ENCODE data around the gene FAM118B. TPM values are rescaled to one million over a fixed set of nuclear protein-coding genes. Genes with fewer than 3 reads are reported as not detected.
"Not testable (repeated sequence)": the region's sequence is repeated elsewhere in the genome, so short reads cannot be mapped to it uniquely, and the experiment has no call there.

The FAM118B gene
- total RNA-seq, 1 donor from 2014 or later: 37.5 TPM

DNA sequence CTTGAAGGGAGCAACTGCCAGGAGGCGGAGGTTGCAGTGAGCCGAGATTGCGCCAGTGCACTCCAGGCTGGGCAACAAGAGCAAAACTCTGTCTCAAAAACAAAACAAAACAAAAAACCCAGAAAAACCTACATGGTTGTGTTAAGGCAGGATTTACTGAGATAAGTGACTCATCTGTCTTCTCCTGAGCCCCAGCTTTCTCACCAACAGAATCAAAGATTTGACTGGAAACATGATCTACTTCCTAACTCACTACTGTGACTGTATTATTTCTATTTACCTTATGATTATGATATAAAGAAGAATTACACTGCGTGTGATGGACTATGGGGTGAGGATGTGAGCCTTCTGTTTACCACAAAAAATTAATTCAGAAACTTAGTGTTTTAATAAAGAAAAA, 21.8 kb downstream of the FAM118B start:
- Histone ChIP-seq H3K27me3 (no peaks in the 10 kb centered on the region), H3K4me3 (no peak overlapping the region), H3K36me3 (peaks cover 21% of the 10 kb centered on the region), H3K27ac (no peak overlapping the region), H3K9me3 (no peaks in the 10 kb centered on the region), H3K4me1 (no peaks in the 10 kb centered on the region)
- intact Hi-C loops (cut with DNase I): no loop called here
- ATAC-seq (no peak), DNase-seq (no peak)
- TF ChIP-seq, protein P1, sequence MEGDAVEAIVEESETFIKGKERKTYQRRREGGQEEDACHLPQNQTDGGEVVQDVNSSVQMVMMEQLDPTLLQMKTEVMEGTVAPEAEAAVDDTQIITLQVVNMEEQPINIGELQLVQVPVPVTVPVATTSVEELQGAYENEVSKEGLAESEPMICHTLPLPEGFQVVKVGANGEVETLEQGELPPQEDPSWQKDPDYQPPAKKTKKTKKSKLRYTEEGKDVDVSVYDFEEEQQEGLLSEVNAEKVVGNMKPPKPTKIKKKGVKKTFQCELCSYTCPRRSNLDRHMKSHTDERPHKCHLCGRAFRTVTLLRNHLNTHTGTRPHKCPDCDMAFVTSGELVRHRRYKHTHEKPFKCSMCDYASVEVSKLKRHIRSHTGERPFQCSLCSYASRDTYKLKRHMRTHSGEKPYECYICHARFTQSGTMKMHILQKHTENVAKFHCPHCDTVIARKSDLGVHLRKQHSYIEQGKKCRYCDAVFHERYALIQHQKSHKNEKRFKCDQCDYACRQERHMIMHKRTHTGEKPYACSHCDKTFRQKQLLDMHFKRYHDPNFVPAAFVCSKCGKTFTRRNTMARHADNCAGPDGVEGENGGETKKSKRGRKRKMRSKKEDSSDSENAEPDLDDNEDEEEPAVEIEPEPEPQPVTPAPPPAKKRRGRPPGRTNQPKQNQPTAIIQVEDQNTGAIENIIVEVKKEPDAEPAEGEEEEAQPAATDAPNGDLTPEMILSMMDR (IDR thresholded peaks at IDR 0.05): no peak

DNA sequence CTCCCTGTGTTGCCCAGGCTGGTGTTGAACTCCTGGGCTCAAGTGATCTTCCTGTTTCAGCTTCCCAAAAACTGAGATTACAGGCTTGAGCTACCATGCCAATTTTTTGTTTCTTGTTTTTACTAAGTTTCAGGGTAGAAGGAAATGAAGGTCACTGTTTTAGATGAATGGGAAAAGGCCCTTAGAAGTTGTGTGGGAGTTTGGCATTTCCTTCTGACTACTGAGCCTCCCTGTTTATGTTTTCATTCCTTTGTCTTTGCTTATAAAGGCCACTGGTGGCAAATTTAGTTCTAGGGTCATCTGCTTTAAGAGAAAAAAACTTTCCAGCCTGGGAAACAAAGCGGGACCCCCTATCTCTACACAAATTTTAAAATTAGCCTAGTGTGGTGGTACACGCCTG, 35.1 kb downstream of the FAM118B start:
- Histone ChIP-seq H3K27me3 (no peaks in the 10 kb centered on the region), H3K27ac (no peak overlapping the region), H3K9me3 (no peaks in the 10 kb centered on the region), H3K4me1 (no peaks in the 10 kb centered on the region), H3K4me3 (no peak overlapping the region), H3K36me3 (peaks cover 47% of the 10 kb centered on the region)
- ATAC-seq: no peak
- DNase-seq: no peak
- TF ChIP-seq, protein P1 (IDR thresholded peaks at IDR 0.05): no peak
- intact Hi-C loops (cut with DNase I): no loop called here

DNA sequence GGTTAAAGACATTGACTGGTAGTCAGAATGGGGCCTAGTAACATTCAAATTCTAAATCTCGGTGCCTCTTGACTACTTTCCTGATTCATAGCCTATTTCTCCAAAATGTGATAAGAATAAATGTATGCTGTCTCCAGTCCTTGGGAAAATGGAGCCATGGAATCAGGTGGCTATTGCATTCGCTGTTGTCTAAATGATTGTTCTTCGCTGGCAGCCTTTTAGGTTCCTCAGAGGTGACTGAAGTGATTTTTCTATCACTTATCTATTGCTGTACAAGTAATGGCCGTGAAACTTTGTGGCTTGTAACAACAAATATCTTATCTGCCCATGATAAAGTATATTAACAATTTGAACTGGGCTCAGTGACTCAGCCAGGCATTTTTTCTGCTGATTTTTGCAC, 41.7 kb downstream of the FAM118B start:
- H3K4me1 ChIP-seq: no peaks in the 10 kb centered on the region
- peaks cover 76% of the 10 kb centered on the region for H3K36me3 ChIP-seq
- H3K4me3 ChIP-seq: no peak overlapping the region
- no peaks in the 10 kb centered on the region for H3K9me3 ChIP-seq
- no peaks in the 10 kb centered on the region for H3K27me3 ChIP-seq
- intact Hi-C loops (cut with DNase I): no loop called here
- DNase-seq: no peak
- TF ChIP-seq, protein P1 (IDR thresholded peaks at IDR 0.05): no peak
- H3K27ac ChIP-seq: no peak overlapping the region
- no peak for ATAC-seq

DNA sequence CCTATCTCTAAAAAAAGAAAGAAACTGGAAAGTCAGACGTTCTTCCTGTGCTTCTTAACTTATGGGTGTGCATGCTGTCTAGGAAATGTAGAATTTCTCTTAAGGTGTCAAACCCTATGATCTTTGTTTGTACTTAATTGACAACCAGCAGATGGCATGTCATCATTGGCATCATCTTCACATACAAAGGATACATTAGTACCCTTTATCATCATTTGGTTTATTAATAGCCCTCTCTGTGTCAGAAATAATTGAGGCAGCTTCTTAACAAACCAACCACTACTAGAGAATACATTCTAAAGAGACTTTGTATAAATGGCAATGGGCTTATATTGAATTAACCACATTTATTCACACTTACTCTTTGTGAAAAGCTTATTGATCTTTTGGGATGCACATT, 43.2 kb downstream of the FAM118B start:
- no peaks in the 10 kb centered on the region for H3K9me3 ChIP-seq
- H3K36me3 ChIP-seq: peaks cover 80% of the 10 kb centered on the region
- intact Hi-C loops (cut with DNase I): no loop called here
- DNase-seq (no peak), ATAC-seq (no peak)
- H3K27ac ChIP-seq: no peak overlapping the region
- H3K4me1 ChIP-seq: no peaks in the 10 kb centered on the region
- no peak overlapping the region for H3K4me3 ChIP-seq
- H3K27me3 ChIP-seq: no peaks in the 10 kb centered on the region
- TF ChIP-seq, protein P1 (IDR thresholded peaks at IDR 0.05): no peak

DNA sequence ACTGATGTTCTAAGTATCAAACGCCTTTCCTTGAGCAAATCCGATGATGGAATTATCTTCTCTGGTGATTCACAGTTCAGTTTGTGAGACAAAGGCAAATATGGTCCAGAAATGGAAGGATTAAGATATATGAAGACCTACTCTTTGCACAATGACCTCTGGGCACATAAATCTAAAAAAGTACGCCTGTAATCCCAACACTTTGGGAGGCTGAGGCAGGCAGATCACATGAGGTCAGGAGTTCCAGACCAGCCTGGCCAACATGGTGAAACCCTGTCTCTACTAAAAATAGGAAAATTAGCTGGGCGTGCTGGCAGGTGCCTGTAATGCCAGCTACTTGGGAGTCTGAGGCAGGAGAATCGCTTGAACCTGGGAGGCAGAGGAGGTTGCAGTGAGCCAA, 43.9 kb downstream of the FAM118B start:
- H3K27ac ChIP-seq; H3K27me3 ChIP-seq; H3K9me3 ChIP-seq; ATAC-seq; H3K4me1 ChIP-seq; DNase-seq; intact Hi-C loops (cut with DNase I); H3K4me3 ChIP-seq: not testable (repeated sequence)
- H3K36me3 ChIP-seq: peaks cover 78% of the 10 kb centered on the region

DNA sequence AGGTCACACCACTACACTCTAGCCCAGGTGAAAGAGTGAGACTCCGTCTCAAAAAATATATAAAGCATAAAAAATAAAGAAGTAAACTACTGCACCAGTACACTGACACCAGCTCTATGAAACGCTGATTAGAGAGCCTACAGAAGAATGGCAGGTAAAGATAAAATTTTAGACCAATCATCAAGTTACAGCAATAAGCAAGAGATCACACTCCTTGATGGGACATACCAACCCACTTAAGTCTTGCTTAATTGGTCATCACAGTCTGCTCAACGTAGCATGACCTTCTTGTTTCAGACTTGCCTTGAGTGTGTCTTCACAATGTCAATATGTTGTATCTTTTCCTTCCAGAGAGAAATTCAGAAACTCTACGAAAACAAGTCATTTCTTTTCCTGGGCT, 44.6 kb downstream of the FAM118B start:
- TF ChIP-seq, protein P1 (IDR thresholded peaks at IDR 0.05): no peak
- Histone ChIP-seq H3K27ac (no peak overlapping the region), H3K9me3 (no peaks in the 10 kb centered on the region), H3K36me3 (peaks cover 71% of the 10 kb centered on the region), H3K4me1 (no peaks in the 10 kb centered on the region), H3K4me3 (no peak overlapping the region), H3K27me3 (no peaks in the 10 kb centered on the region)
- intact Hi-C loops (cut with DNase I): no loop called here
- DNase-seq (no peak), ATAC-seq (no peak)
